Measurements from ENCODE around the gene SPATA2L. TPM values are rescaled to one million over a fixed set of nuclear protein-coding genes. Genes with fewer than 3 reads are reported as not detected.

SPATA2L gene
- total and polyA plus RNA-seq, 2 donors from 2014 or later (not counting 2 experiments from before 2014, with no cell fraction given) = 5.4 to 6.1 TPM

Other genes with a start within 250 kb of the SPATA2L start
- 67.0 and 73.2 TPM in 2 replicates for gene ANKRD11, start 211.1 kb downstream of the SPATA2L start, total RNA-seq
- 45.8 and 54.3 TPM in 2 replicates for gene ANKRD11, start 211.1 kb downstream of the SPATA2L start, polyA plus RNA-seq
- gene SPG7, start 193.3 kb downstream of the SPATA2L start, total RNA-seq = 66.2 and 70.7 TPM in 2 replicates
- gene SPG7, start 193.3 kb downstream of the SPATA2L start, polyA plus RNA-seq = 52.7 and 53.6 TPM in 2 replicates
- gene RPL13, start 141.0 kb downstream of the SPATA2L start, total RNA-seq = 2,272 and 2,558 TPM in 2 replicates
- 4,454 and 4,471 TPM in 2 replicates for gene RPL13, start 141.0 kb downstream of the SPATA2L start, polyA plus RNA-seq
- gene CPNE7, start 125.9 kb downstream of the SPATA2L start, total RNA-seq = 5.5 and 8.4 TPM in 2 replicates
- gene CPNE7, start 125.9 kb downstream of the SPATA2L start, polyA plus RNA-seq = 6.6 and 8.9 TPM in 2 replicates
- not detected in 2 replicates for gene DPEP1, start 88.1 kb downstream of the SPATA2L start, total RNA-seq
- gene DPEP1, start 88.1 kb downstream of the SPATA2L start, polyA plus RNA-seq = not detected in 2 replicates
- 82.1 and 86.2 TPM in 2 replicates for gene CHMP1A, start 44.0 kb downstream of the SPATA2L start, total RNA-seq
- gene CHMP1A, start 44.0 kb downstream of the SPATA2L start, polyA plus RNA-seq = 80.2 and 84.1 TPM in 2 replicates
- 10.6 and 11.8 TPM in 2 replicates for gene SPATA33, start 43.9 kb downstream of the SPATA2L start, total RNA-seq
- 15.0 and 16.0 TPM in 2 replicates for gene SPATA33, start 43.9 kb downstream of the SPATA2L start, polyA plus RNA-seq
- gene CDK10, start 15.0 kb downstream of the SPATA2L start, total RNA-seq = 46.7 and 55.5 TPM in 2 replicates
- 55.7 and 73.2 TPM in 2 replicates for gene CDK10, start 15.0 kb downstream of the SPATA2L start, polyA plus RNA-seq
- gene VPS9D1, start 19.2 kb upstream of the SPATA2L start, total RNA-seq = 3.9 and 5.0 TPM in 2 replicates
- 4.5 and 4.9 TPM in 2 replicates for gene VPS9D1, start 19.2 kb upstream of the SPATA2L start, polyA plus RNA-seq
- 11.1 and 11.6 TPM in 2 replicates for gene ZNF276, start 19.8 kb upstream of the SPATA2L start, total RNA-seq
- gene ZNF276, start 19.8 kb upstream of the SPATA2L start, polyA plus RNA-seq = 8.0 and 8.1 TPM in 2 replicates
- gene FANCA, start 114.9 kb upstream of the SPATA2L start, total RNA-seq = 32.0 and 33.0 TPM in 2 replicates
- 26.4 and 30.4 TPM in 2 replicates for gene FANCA, start 114.9 kb upstream of the SPATA2L start, polyA plus RNA-seq
- 2.2 and 2.6 TPM in 2 replicates for gene SPIRE2, start 126.8 kb upstream of the SPATA2L start, total RNA-seq
- 1.5 and 1.7 TPM in 2 replicates for gene SPIRE2, start 126.8 kb upstream of the SPATA2L start, polyA plus RNA-seq
- gene TCF25, start 171.9 kb upstream of the SPATA2L start, total RNA-seq = 89.1 and 93.4 TPM in 2 replicates
- 84.8 and 92.9 TPM in 2 replicates for gene TCF25, start 171.9 kb upstream of the SPATA2L start, polyA plus RNA-seq
- gene MC1R, start 217.2 kb upstream of the SPATA2L start, total RNA-seq = 1.4 and 2.8 TPM in 2 replicates
- gene MC1R, start 217.2 kb upstream of the SPATA2L start, polyA plus RNA-seq = 1.3 and 2.1 TPM in 2 replicates
- 29.0 and 60.8 TPM in 2 replicates for gene TUBB3, start 221.6 kb upstream of the SPATA2L start, total RNA-seq
- gene TUBB3, start 221.6 kb upstream of the SPATA2L start, polyA plus RNA-seq = 31.4 and 65.5 TPM in 2 replicates
- 87.8 and 90.1 TPM in 2 replicates for gene DEF8, start 247.1 kb upstream of the SPATA2L start, total RNA-seq
- gene DEF8, start 247.1 kb upstream of the SPATA2L start, polyA plus RNA-seq = 111 TPM in 2 replicates